ENCODE results near the gene HSH2D. TPM values are rescaled to one million over a fixed set of nuclear protein-coding genes. Genes with fewer than 3 reads are reported as not detected.

The HSH2D gene
- total and polyA plus RNA-seq, 9 of the 15 experiments (the other 6 are each of a cell fraction or from before 2014, with no cell fraction given) = 0.03 to 1.1 (median 0.35) TPM; not detected in 1

DNA sequence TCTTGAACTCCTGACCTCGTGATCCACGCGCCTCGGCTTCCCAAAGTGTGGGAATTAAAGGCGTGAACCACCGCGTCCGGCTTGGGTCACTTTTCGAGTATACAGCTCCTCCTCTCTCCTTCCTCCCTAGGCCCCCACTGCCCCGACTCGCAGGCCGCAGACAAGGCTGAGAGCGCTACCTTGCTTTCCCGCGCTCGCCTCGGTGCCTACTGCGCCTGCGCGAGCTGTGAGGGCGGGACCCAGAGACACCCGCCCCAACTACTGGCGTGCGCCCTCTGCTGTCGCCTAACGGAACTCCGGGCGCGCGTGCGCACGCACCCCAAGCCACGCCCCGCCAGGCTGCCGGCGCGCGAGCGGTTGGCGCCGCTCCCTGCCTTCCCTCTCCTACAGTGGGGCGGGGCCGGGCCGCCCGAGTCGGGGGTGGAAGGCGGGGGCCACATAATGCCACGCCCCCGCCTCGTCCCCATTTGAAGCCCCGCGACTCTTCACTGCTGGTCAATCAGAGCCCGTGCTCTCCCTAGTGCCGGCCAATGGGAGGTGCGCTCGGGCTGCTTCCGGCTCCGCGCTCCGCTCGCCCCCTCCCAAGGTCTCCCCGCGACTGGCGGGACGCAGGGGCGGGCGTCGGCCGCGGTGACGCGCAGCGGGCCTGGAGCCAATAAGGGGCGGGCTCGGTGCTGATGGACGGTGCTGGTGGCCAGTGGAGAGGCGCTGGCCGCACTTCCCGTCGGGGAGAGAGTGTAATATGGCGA, 32.2 kb upstream of the HSH2D start, which contains the start of gene RAB8A (continued):
- TF ChIP-seq NR2C2 (CRISPR knock-in tag; IDR thresholded peaks at IDR 0.05) (no peak), NR2C2 (tag; IDR thresholded peaks at IDR 0.05) (peak; percentile 32; the same call in 1 of the 2 replicates), BACH1 (tag; IDR thresholded peaks at IDR 0.05) (no peak), FOXK2 (conservative IDR thresholded peaks at IDR 0.05 in 1 of 2, IDR thresholded peaks at IDR 0.05 in 1 of 2; ENCODE audit: low read depth in 2 of 2) (peak; percentile 21 to 56; a peak in 3 of 4 replicates), CEBPZ (IDR thresholded peaks at IDR 0.05; ENCODE audit: borderline replicate concordance, low read depth, low read length) (peak; percentile 59), PHF21A (IDR thresholded peaks at IDR 0.05; ENCODE audit: borderline replicate concordance, low read depth) (peak; percentile 75; the same call in 1 of the 2 replicates), SPI1 (IDR thresholded peaks at IDR 0.05; ENCODE audit: borderline replicate concordance, low read depth, low read length) (peak; percentile 89), MYC (IDR thresholded peaks at IDR 0.05; ENCODE audit: low read depth, low read length) (peak; percentile 85), MYC (CRISPR knock-in tag; IDR thresholded peaks at IDR 0.05; ENCODE audit: borderline replicate concordance, low read depth) (peak; percentile 66; the same call in 1 of the 2 replicates), BCOR (IDR thresholded peaks at IDR 0.05) (no peak; the same call in 1 of the 2 replicates), ATF1 (CRISPR knock-in tag; IDR thresholded peaks at IDR 0.05) (peak; percentile 75), ATF1 (tag; IDR thresholded peaks at IDR 0.05) (peak; percentile 97), TAF7 (tag; IDR thresholded peaks at IDR 0.05) (peak; percentile 24; the same call in 1 of the 2 replicates), ETS2 (tag; IDR thresholded peaks at IDR 0.05; ENCODE audit: borderline replicate concordance, poor library complexity, severe bottlenecking) (no peak), YBX1 (IDR thresholded peaks at IDR 0.05) (no peak)
- TF ChIP-seq, protein P1, sequence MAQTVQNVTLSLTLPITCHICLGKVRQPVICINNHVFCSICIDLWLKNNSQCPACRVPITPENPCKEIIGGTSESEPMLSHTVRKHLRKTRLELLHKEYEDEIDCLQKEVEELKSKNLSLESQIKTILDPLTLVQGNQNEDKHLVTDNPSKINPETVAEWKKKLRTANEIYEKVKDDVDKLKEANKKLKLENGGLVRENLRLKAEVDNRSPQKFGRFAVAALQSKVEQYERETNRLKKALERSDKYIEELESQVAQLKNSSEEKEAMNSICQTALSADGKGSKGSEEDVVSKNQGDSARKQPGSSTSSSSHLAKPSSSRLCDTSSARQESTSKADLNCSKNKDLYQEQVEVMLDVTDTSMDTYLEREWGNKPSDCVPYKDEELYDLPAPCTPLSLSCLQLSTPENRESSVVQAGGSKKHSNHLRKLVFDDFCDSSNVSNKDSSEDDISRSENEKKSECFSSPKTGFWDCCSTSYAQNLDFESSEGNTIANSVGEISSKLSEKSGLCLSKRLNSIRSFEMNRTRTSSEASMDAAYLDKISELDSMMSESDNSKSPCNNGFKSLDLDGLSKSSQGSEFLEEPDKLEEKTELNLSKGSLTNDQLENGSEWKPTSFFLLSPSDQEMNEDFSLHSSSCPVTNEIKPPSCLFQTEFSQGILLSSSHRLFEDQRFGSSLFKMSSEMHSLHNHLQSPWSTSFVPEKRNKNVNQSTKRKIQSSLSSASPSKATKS (CRISPR knock-in tag; IDR thresholded peaks at IDR 0.05) = no peak
- TF ChIP-seq, protein P2, sequence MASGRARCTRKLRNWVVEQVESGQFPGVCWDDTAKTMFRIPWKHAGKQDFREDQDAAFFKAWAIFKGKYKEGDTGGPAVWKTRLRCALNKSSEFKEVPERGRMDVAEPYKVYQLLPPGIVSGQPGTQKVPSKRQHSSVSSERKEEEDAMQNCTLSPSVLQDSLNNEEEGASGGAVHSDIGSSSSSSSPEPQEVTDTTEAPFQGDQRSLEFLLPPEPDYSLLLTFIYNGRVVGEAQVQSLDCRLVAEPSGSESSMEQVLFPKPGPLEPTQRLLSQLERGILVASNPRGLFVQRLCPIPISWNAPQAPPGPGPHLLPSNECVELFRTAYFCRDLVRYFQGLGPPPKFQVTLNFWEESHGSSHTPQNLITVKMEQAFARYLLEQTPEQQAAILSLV (tag; IDR thresholded peaks at IDR 0.05) = no peak
- TF ChIP-seq, protein P3, sequence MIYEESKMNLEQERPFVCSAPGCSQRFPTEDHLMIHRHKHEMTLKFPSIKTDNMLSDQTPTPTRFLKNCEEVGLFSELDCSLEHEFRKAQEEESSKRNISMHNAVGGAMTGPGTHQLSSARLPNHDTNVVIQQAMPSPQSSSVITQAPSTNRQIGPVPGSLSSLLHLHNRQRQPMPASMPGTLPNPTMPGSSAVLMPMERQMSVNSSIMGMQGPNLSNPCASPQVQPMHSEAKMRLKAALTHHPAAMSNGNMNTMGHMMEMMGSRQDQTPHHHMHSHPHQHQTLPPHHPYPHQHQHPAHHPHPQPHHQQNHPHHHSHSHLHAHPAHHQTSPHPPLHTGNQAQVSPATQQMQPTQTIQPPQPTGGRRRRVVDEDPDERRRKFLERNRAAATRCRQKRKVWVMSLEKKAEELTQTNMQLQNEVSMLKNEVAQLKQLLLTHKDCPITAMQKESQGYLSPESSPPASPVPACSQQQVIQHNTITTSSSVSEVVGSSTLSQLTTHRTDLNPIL (CRISPR knock-in tag; IDR thresholded peaks at IDR 0.05) = no peak
- TF ChIP-seq, protein P4, sequence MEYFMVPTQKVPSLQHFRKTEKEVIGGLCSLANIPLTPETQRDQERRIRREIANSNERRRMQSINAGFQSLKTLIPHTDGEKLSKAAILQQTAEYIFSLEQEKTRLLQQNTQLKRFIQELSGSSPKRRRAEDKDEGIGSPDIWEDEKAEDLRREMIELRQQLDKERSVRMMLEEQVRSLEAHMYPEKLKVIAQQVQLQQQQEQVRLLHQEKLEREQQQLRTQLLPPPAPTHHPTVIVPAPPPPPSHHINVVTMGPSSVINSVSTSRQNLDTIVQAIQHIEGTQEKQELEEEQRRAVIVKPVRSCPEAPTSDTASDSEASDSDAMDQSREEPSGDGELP (CRISPR knock-in tag; IDR thresholded peaks at IDR 0.05; ENCODE audit: borderline replicate concordance) = peak; percentile 62

All from K562 (cell line).